ENCODE measurements around the gene SRRT.

DNA sequence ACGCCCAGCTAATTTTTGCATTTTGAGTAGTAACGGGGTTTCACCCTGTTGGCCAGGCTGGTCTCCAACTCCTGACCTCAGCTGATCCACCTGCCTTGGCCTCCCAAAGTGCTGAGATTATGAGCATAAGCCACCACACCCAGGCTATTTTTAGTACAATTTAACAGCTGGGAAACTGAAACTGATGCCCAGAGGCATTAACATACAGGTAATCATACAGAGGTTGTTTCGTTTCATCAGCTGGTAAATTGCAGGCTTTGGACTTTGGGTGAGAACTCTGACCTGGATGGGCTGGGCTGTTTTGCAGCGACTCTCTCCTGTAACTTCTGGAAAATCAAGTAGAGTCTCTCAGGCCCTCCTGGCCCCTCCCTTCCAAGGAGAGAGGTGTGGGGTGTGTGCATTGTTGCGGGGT lies 27.0 kb downstream of the SRRT start:
- TF ChIP-seq POLR2AphosphoS5 (IDR thresholded peaks at IDR 0.05; ENCODE audit: low read depth) (no peak), REST (IDR thresholded peaks at IDR 0.05; ENCODE audit: insufficient replicate concordance, low read depth) (no peak), GABPA (IDR thresholded peaks at IDR 0.05; ENCODE audit: low read depth) (no peak)
- TF ChIP-seq, protein P1, sequence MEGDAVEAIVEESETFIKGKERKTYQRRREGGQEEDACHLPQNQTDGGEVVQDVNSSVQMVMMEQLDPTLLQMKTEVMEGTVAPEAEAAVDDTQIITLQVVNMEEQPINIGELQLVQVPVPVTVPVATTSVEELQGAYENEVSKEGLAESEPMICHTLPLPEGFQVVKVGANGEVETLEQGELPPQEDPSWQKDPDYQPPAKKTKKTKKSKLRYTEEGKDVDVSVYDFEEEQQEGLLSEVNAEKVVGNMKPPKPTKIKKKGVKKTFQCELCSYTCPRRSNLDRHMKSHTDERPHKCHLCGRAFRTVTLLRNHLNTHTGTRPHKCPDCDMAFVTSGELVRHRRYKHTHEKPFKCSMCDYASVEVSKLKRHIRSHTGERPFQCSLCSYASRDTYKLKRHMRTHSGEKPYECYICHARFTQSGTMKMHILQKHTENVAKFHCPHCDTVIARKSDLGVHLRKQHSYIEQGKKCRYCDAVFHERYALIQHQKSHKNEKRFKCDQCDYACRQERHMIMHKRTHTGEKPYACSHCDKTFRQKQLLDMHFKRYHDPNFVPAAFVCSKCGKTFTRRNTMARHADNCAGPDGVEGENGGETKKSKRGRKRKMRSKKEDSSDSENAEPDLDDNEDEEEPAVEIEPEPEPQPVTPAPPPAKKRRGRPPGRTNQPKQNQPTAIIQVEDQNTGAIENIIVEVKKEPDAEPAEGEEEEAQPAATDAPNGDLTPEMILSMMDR (IDR thresholded peaks at IDR 0.05; ENCODE audit: insufficient read depth, low read length) = no peak
